HG02852 (cell line): Measurements from ENCODE around the gene SRCAP.

Experiments
- ATAC-seq: cut with Tn5 transposase; IDR thresholded peaks from one replicate; pipeline ENCODE4 v1.9.1; 2021; ENCODE audit warnings: mild to moderate bottlenecking, moderate library complexity; ENCODE audit not compliant: unreplicated experiment

Gene SRCAP

DNA sequence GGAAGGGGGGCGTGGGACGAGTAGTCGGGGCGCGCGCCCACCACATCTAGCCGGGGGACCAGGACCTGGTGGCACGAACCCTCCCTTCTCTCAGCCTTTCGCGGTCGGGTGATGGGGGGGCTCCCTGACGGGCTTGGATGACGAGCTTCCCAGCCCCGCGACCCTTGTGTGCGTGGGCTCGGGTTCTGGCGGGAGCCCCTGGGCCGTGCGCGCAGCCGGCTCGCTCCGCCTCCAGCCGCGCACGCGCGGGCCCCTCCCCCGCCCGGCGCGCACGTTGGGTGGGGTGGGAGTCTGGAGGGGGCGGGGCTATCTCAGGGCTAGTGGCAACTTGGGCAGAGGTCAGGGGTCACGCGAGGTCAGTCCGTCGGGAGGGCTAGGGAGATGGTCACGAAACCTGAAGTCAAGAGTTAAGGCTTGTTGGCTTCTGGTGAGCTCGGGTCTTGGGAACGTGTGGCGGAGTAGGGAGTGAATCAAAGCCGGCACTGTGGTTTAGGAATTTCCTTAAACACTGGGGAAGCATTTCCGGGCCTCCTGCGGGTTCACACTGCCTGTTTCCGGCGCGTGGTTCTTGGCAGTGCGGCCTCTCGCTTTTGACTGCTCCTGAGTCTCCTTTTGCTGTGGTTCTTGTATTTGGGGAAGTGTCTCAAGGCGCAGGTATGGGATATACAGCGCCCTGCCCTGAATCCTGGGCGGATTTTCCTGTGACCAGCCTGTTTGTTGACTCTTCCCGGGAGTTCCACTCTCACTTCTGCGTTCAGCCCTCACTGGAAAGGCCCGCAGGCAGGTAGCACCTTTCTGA lies at the start of gene SRCAP:
SRCAP (plus strand) TSS at position 356 of the 799 bp plus-strand sequence. CDS start 1,654 bp downstream, outside the sequence.
- ATAC-seq: peak; percentile 30

DNA sequence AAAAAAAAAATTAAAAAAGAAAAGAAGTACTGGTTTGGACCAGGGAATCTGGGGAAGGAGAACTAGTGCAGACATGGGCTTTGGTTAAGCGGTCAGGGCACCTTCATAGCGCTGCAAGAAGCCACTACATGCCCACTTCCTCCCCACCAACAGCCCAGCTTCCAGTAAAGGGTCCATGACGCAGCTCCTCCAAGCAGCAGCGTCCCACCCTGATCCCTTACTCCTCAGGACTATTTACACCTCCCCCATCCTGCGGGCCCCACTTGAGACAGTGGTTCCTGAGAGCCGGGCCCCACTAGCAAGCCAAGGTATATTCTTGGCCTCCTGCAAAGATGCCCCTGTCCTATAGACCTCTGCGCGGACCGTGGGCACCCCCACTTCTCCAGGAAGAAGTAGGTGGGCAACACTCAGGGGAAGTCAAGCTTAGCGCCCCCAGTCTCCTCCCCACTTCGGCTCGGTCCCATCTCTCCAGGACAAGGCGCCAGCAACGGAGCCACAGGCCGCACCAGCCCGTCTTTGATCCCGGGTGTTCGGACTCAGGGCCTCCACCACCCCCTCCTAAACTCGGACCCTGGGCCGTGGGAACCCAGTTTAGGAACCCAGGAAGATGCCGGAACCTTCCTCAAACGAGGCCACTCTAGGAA lies 49.1 kb upstream of the SRCAP start:
- ATAC-seq: no peak

GRCh38 chr16:30650369-30651123 lies 48.4 kb upstream of the SRCAP start, which contains the start of gene PRR14:
Gene PRR14, plus strand, starts transcription at chr16:30650960. Its CDS starts 686 bp downstream, at chr16:30651646.
- peak; percentile 73 for ATAC-seq

DNA sequence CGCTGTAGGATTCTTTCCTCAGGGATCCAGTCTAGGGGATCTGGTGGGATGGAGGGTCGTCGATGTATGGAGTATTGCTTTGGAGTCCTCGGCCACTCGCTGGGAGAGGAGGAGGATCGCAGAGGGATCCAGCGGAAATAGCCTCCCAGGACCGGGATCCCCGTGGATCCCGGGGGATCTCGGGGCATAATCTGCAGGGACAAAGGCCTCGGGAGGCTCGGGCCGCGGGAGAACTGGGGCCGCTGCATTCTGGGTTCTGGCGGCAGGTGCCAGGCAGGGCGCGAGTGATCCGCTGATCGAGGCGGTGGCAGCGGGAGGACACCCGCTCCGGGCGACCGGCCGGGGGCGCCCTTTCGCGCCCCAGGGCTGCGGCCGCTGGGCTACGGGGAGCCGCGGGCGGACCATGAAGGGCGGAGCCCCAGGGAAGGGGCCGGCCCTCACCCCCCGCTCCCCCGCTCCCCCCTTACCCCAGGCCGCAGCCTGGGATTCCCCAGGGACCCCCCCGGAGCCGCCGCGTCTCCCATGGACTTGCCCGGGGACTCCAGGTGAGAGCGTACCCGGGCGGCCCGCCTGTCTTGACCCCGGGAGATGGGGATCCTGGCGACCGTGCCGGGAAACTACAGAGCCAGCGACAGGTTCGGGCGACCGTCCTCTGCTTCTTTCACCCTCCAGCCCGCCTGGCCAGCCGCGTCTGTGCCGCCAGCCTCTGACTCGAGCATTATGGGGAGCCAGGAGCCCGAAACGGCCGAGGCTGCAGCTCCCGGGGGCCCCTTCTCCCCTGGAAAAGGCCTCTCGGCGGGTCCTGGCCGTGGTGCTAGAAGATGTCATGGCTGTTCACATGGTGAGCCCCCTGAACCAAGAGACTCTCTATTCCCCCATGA lies 47.6 kb upstream of the SRCAP start:
- peak; percentile 37 for ATAC-seq

- ATAC-seq: no peak
Observed at GRCh38 chr16:30652005-30652296, 47.0 kb upstream of the SRCAP start.

- no peak for ATAC-seq
Observed at GRCh38 chr16:30652718-30653117, 46.3 kb upstream of the SRCAP start.

DNA sequence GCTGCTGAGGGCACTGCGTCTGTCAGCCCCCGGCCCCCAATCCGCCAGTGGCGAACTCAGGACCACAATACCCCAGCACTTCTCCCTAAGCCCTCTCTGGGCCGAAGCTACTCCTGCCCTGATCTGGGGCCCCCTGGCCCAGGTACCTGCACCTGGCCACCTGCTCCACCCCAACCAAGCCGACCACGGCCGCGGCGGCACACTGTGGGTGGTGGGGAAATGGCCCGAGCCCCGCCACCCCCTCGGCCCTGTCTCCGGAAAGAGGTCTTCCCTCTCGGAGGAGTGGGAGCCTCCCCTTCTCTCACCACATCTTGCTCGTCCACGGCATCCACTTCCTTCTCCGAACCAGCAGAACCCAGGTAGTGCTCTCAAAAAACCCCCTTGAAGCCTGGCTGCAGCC lies 44.1 kb upstream of the SRCAP start:
- no peak for ATAC-seq

DNA sequence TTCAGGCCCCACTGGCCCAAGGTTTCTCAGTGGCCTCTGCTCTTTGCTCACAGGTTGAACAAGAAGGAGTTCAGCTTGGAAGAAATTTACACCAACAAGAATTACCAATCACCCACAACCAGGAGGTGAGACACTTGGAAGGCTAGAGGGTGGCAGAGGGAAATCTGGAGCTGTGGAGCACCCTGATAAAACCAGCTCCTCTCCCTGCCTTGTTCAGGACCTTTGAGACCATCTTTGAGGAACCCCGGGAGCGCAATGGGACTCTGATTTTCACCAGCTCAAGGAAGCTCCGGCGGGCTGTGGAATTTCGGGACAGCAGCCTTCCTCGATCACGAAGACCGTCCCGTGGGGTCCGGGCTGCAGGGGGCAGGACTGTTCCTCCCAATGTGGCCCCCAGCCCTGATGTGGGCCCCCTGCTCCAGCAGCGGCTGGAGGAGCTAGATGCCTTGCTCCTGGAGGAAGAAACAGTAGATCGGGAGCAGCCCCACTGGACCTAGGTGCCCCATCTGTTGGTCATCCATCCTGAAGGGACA lies 43.1 kb upstream of the SRCAP start:
- no peak for ATAC-seq

- no peak for ATAC-seq
Observed at GRCh38 chr16:30656388-30656787, 42.6 kb upstream of the SRCAP start.

DNA sequence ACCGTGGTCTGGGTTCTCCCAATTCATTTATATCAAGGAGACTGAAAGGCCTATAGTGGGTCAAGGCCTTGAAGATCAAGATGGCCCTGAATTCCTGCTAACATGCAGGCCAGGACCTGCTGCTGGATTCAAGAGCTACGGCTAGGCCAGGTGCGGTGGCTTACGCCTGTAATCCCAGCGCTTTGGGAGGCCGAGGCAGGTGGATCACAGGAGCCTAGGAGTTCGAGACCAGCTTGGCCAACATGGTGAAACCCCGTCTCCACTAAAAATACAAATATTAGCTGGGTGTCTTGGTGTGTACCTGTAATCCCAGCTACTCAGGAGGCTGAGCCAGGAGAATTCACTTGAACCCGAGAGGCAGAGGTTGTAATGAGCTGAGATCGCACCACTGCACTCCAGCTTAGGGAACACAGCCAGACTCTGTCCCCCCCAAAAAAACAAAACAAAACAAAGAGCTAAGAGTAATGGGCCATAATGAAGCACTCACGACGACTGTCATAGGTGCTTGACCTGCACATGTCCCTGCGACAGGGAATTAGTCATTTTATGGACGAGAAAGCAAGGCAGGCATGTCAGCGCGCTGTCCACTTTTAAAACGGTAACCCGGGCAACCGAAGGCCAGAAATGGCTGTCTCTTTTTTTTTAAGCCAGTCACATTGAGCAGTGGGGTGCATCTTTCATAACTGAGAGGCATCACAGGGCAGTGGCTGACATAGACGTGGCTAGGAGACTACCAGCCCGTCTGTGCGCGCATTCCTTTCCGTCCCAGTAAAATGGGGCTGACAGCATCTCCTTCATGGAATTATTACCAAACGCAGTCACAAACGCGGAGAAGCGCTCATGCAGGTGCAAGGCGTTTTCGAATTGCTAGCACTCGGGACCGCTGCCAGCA lies 41.8 kb upstream of the SRCAP start:
- ATAC-seq: no peak

DNA sequence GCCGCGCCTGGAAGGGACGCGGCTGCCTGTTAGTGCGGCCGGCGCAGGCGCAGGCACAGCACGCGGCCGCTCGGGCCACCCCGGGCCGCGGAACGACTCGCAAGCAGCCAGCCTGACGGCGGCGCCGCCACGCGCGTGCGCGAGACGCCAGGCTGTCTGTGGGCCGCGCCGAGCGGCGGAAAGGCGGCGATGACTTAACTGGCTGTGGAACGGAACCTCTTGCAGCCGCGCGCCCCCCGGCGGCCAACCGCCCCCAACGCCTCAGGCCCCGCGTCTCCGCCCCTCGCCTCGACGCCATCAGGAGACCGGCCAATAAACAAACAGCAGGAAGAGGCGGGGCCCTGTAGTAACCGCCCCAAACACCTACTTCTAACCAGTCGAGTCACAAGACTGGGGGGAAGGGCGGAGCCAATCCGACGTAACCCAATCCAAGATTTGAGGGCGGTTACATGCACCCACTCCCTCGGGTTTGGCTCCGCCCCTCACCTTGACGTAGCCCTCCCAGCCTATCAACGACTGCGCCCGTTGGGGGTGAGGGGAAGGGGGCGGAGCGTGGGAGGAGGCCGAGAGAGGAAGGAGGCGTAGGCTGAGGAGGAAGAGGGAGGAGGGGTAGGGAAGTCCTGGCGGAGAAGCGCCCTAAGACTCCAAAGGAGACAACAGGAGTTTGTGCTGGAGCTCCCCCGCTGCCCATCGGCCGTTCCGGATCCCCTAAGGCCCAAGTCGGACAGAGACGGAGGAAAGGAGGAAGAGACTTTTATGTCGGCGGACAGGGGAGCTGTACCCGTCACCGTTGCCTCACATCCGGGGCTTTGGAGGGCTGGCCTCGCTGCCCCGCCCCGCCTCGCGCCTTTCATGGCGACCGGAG lies 40.9 kb upstream of the SRCAP start, which contains the start of gene FBRS:
FBRS (plus strand) TSS at position 566 of the 865 bp plus-strand sequence. CDS start 1,088 bp downstream, outside the sequence.
- peak; percentile 68 for ATAC-seq

DNA sequence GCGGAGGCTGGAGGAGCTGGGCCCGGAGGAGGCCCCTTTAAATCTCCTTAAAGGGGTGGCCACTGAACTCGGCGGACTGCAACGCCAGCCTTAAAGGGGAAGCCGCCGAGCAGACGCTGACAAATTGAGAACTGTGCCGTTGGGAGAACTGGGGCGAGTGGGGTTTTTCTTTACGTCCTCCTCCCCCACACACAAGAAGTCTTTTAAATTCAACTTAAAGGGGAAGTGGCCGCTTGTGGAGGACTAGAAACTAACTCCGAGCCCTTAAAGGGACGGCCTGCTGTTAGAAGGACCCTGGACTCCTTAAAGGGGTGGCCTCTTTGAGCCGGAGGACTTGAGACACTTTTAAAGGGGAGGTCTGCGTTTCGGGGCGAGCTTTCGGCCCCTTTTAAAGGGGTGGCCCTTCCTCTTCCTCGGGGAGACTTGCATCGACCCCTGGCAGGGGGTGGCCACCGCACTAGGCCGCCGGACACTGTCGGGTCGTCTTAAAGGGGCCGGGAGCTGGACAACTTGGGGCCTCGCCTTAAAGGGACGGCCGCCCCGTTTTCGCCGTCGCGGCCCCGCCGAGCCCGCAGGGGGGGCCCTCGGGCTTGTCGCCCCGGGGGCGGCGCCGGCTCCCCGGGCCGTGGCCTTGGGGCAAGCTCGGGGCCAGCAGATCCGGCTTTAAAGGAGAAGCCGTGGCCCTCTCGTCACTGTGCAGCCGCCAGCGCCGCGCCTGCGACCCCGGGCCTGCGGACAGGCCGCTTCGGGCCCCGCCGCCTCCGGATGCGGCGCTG lies 40.1 kb upstream of the SRCAP start:
- ATAC-seq: peak; percentile 26

- ATAC-seq: no peak
Observed at GRCh38 chr16:30659507-30660423, 39.2 kb upstream of the SRCAP start.

- no peak for ATAC-seq
Observed at GRCh38 chr16:30660424-30661261, 38.3 kb upstream of the SRCAP start.

DNA sequence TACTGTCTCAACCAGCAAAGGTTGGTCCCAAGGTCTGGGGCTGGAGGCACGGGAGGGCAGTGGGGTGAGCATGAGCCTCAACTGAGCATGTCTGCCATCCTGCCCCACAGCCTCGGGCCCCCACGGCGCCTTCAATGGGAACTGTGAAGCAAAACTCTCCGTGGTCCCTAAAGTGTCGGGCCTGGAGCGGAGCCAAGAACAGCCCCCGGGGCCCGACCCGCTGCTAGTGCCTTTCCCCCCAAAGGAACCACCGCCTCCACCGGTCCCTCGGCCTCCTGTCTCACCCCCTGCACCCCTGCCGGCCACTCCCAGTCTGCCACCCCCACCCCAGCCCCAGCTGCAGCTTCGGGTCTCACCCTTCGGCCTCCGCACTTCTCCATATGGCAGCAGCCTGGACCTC lies 36.5 kb upstream of the SRCAP start:
- ATAC-seq: no peak

- ATAC-seq: no peak
Observed at GRCh38 chr16:30663038-30663437, 35.9 kb upstream of the SRCAP start.
